HG03095 (cell line): ENCODE results near the gene CRIM1.

Experiments
- ATAC-seq: cut with Tn5 transposase; IDR thresholded peaks from one replicate; pipeline ENCODE4 v1.9.1; 2021; ENCODE audit warnings: moderate library complexity; ENCODE audit not compliant: unreplicated experiment

CRIM1 gene

DNA sequence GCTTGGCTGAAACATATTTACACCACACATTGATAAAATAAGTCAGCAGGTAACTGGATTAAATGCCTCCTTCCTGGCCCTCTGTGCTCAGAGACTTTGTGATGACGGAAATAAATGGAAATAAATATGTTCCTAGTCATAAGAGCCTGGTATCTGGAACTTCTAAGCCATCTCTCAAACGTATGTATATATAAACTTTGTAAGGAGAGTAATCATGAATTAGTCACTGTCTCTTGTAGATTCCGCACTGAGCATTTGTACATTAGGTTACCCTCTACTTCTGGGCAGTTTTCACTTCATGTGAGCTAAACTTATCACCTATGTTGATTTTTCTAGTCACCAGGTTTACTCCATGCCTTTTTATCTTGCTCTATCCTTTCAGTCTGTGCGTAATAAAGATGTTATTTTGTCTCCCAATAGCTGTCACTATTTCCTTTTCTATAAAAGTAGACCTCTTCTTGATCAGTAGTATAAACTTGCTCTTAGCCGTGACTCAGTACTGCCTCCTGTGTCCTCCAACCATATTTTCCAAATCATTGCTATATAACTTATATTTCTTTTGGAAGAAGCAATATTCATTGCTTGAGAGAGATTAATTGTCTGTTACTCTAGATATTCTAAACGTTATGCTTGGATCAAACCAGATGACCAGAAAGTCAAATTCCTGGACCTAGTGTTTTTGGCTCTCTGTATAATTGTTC is 189.2 kb downstream of the CRIM1 start:
- ATAC-seq = no peak

DNA sequence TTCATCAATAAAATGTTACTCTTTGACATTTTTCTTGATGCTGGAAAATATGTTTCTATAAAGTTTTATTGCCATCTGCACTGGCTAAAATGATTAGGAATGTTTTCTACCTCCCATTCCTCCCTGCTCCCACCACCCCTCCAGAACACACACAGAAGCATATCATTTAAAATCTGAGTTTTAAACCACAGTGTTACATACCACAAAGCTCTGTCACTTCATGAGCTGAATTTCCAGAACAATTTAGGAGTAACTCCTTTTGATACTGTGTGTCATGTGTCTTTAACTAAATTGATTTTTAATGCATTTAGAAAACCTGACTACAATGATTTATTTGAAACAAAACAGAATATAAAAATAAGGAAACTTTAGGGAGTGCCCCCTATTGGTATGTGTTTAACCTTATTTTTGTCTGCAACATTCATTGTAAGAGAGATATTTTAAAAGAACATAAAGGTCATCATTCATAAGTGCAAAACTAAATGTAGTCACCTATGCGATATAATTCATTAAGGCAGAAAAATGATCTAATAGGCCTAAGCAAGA is 190.4 kb downstream of the CRIM1 start:
- no peak for ATAC-seq

DNA sequence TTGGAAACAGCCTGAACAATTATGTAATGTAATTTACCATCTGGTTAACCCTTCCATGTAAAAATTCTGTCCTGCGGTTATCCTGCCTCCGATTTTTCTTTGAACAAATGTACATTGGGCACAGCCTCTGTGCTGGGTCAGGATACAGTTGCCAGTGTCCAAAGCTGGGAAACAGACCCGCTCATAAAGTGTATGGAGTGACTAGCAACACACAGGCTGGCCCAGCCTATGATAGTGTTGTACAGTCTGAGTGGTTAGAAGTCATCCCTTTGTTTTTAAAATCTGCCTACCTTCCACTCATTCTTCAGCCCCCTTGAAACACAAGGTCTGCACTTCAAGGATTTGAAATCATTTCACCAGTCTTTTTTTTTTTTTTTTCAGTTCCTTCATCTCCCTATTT is 192.3 kb downstream of the CRIM1 start:
- no peak for ATAC-seq

- ATAC-seq = no peak
These were observed 193.6 kb downstream of the CRIM1 start for GRCh38 chr2:36549165-36549574.

DNA sequence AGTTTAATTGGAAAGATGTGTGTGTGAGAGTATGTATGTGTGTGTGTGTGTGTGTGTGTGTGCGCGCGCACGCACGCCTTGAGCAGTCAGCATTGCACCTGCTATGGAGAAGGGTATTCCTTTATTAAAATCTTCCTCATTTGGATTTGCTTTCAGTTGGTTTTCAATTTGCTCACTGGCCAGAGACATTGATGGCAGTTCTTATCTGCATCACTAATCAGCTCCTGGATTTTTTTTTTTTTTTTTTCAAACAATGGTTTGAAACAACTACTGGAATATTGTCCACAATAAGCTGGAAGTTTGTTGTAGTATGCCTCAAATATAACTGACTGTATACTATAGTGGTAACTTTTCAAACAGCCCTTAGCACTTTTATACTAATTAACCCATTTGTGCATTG is 194.4 kb downstream of the CRIM1 start:
- no peak for ATAC-seq

DNA sequence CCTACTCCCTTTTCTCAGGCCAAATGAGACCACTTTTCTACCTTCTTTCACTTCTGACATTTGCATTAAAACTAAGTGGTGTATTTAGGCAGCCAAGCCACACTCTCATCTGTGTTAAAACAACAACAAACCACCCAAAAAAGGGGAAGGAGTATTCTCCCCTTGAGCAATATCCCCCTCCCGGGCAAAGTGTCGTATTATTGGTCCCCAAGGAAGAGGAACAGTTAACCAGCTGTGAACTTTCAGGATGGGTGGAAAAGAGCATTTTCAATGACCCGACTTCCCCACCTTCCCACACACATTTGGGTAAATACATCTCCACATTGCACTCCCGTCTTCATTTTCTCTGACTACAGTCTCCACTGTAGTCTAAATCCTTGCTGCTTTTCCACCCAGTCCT is 198.1 kb downstream of the CRIM1 start:
- ATAC-seq = no peak

- ATAC-seq = no peak
These were observed 199.0 kb downstream of the CRIM1 start for GRCh38 chr2:36554531-36554930.

- ATAC-seq = no peak
These were observed 200.2 kb downstream of the CRIM1 start for GRCh38 chr2:36555789-36556188.

GRCh38 chr2:36556842-36557241 is 201.3 kb downstream of the CRIM1 start:
- no peak for ATAC-seq

GRCh38 chr2:36559221-36559942 is 203.8 kb downstream of the CRIM1 start:
- no peak for ATAC-seq

- no peak for ATAC-seq
These were observed 205.1 kb downstream of the CRIM1 start for GRCh38 chr2:36560726-36561125.

DNA sequence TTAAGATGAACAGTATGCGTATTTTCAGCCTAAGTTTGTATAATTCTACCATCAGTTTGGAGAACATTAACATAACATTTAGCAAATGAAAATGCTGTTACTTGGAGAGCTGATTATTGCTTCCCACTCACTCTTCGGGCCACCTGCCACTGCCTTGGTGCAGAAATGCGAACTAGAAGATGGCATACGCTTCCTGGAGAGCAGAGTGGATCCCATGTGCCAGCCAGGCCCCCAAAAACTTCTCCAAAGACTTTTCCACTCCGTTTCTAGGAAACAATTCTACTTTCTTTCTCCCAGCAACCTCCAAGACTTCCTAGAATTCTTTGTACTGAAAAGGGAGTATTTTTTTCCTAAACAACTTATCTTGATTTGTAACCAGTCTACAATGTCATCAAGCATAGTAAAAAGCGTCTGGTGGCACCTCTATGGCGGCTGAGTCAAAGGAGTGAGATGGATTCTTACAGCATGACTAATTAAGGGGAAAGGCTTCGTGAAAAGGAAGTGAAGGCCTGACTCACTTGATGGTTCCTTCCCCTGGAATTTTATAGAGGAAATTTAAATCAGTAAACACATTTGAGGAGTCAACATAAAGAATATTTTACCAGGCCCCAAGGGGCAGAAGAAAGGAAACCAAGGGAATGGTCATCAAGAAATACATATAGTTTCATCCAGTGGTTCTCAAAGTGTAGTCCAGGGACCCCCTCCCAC is 205.8 kb downstream of the CRIM1 start:
- ATAC-seq = no peak

- ATAC-seq = no peak
These were observed 206.7 kb downstream of the CRIM1 start for GRCh38 chr2:36562240-36562639.

DNA sequence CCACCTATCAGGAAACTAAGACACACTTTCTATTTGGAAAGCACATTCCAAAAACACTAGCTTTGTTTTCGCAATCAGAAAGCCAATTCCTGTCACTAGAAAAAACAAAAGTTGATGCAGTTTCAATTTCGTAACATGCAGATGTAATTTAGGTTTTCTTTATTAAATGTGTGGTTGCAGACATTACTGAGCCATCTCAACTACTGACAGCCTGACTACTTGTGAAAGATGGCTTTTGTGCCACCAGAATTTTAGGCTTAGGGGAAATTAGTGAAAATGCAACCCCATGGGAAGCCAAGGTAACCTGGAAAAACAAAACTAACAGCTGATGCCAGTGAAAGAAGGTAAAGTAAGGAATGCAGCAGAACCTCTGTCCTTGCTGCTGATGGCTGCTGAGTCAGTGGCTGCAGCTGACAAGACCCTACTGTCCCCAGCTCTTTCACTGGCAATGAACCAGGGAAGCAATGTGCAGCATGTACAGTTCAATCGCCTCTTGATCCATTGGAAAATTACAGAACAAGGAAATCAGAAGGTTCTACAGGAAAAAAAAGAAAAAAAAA is 207.5 kb downstream of the CRIM1 start:
- ATAC-seq = no peak

- no peak for ATAC-seq
These were observed 208.9 kb downstream of the CRIM1 start for GRCh38 chr2:36564377-36564930.

DNA sequence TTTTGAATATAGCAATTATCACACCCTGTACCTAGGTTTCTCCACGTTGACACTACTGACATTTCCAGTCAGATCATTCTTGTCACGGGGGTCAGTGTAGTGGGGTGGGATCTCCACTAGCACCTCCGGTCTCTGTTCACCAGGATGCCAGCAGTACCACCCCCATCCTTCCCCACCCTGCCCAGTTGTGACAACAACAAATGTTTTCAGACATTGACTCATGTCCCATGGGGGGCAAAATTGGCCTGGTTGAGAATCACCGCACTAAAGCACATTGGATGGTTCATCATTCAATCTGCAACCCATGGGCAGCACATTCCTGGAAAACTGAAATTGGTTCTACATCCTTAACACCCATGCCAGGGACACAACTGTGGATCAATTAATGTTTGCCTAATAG is 210.1 kb downstream of the CRIM1 start:
- no peak for ATAC-seq

GRCh38 chr2:36566887-36567286 is 211.3 kb downstream of the CRIM1 start:
- ATAC-seq = no peak

GRCh38 chr2:36567711-36568408 is 212.3 kb downstream of the CRIM1 start:
- ATAC-seq = no peak

DNA sequence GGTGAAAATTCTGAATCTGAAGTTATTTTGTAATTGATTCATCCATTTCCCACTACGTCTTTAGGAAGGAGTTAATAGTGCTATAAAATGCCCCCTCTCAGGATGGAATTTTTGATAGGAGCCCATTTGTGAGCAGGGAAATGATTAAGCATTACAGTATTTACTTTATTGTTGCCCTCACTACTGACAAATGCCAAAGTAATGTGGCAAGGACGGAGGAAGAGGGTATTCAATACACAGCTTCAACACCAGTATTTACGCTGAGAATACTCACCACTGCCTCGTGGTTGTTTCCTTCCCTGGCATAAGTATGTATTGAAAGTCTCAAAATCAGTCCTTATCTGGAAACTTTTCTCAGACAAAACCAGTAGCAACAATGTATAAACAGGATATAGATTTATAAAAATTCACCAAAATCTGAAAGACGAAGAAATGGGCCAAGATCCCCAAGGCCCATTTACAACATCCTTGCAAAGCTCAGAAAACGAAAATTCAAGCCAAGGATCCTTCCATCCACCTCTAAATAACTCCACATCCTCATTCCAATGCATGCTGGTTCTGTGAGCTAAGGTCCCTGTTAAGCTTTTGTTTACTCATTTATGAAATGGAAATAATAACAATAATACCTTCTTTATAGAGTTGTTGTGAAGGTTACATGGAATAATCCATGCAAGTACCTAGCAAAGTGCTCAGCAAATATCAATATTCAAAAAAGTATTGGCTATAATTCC is 213.1 kb downstream of the CRIM1 start:
- no peak for ATAC-seq
